Common myeloid progenitor, CD34-positive (primary cell): Measurements from ENCODE around the gene OR5B17. TPM values are rescaled to one million over a fixed set of nuclear protein-coding genes. Genes with fewer than 3 reads are reported as not detected.
"Not testable (repeated sequence)": the region's sequence is repeated elsewhere in the genome, so short reads cannot be mapped to it uniquely, and the experiment has no call there.

ENCODE experiments used
- CTCF ChIA-PET: fragments of 350-600 bp; sonication (Branson Sonifier 250); formaldehyde crosslinking; loops from one replicate; lab custom pipeline; 2021; ENCODE audit warnings: antibody characterized with exemption; lab: Charles Lee
- POLR2A ChIA-PET: fragments of 350-600 bp; sonication (Branson Sonifier 250); formaldehyde crosslinking; loops from one replicate; lab custom pipeline; 2021; ENCODE audit warnings: antibody characterized with exemption; lab: Charles Lee
- DNase-seq, 3 donors: peaks; one replicate each; pipeline versions ENCODE4 v3.0.0 to v3.0.0-alpha.2; 2013
- H3K27ac ChIP-seq, 2 experiments: 1 replicate in 1 of 2; 2 replicates in 1 of 2; pipeline ENCODE4 v1.7.0; 2013; ENCODE audit warnings: inconsistent platforms in 2 of 2, low read length in 2 of 2, mild to moderate bottlenecking in 2 of 2, low read depth in 1 of 2, moderate library complexity in 1 of 2; ENCODE audit not compliant: severe bottlenecking in 2 of 2, insufficient read depth in 1 of 2, poor library complexity in 1 of 2
- H3K27me3 ChIP-seq, 5 experiments: replicated peaks in 2 of 5; 1 replicate in 3 of 5; 2 replicates in 2 of 5; pipeline versions ENCODE4 v1.6.1 to v1.7.0; 2013; ENCODE audit warnings: low read length in 4 of 5, mild to moderate bottlenecking in 2 of 5, moderate library complexity in 2 of 5, inconsistent platforms in 1 of 5; ENCODE audit not compliant: insufficient read depth in 5 of 5, control insufficient read depth in 4 of 5
- H3K36me3 ChIP-seq, 4 experiments: 1 replicate in 2 of 4; 2 replicates in 2 of 4; pipeline versions ENCODE4 v1.6.1 to v1.7.0; 2013; ENCODE audit warnings: low read length in 3 of 4, control low read depth in 1 of 4, mild to moderate bottlenecking in 1 of 4; ENCODE audit not compliant: control insufficient read depth in 4 of 4, insufficient read depth in 4 of 4
- H3K4me1 ChIP-seq, 4 experiments: 1 replicate in 3 of 4; 2 replicates in 1 of 4; pipeline versions ENCODE4 v1.6.1 to v1.7.1; 2013; ENCODE audit warnings: low read length in 3 of 4, mild to moderate bottlenecking in 3 of 4, control low read depth in 1 of 4, inconsistent platforms in 1 of 4, moderate library complexity in 1 of 4; ENCODE audit not compliant: control insufficient read depth in 4 of 4, insufficient read depth in 4 of 4; ENCODE audit errors: control extremely low read depth in 1 of 4
- H3K4me3 ChIP-seq, 7 experiments: 1 replicate in 4 of 7; 2 replicates in 3 of 7; pipeline versions ENCODE4 v1.5.1 to v1.7.0; 2013; ENCODE audit warnings: mild to moderate bottlenecking in 7 of 7, low read length in 6 of 7, moderate library complexity in 6 of 7, inconsistent platforms in 2 of 7, low read depth in 2 of 7, control low read depth in 1 of 7; ENCODE audit not compliant: insufficient read depth in 4 of 7, control insufficient read depth in 1 of 7; ENCODE audit errors: extremely low read depth in 1 of 7
- H3K9me3 ChIP-seq, 5 experiments: 1 replicate in 4 of 5; 2 replicates in 1 of 5; pipeline versions ENCODE4 v1.6.1 to v1.7.1; 2013; ENCODE audit warnings: low read length in 4 of 5, mild to moderate bottlenecking in 2 of 5, inconsistent platforms in 1 of 5, low read depth in 1 of 5, moderate library complexity in 1 of 5; ENCODE audit not compliant: control insufficient read depth in 4 of 5, insufficient read depth in 2 of 5; ENCODE audit errors: control extremely low read depth in 1 of 5
- WGBS: methylation state at CpG from one replicate; pipeline ENCODE4 v1.1.5; 2013; ENCODE audit not compliant: insufficient coverage; 5-methylcytosine and 5-hydroxymethylcytosine counted together
- polyA plus RNA-seq: library from polyadenylated mRNA; unstranded; fragments of 120-200 nt; gene quantifications from one replicate; pipeline ENCODE4 v1.2.1, GENCODE V29; 2013

The OR5B17 gene
- not detected for polyA plus RNA-seq

DNA sequence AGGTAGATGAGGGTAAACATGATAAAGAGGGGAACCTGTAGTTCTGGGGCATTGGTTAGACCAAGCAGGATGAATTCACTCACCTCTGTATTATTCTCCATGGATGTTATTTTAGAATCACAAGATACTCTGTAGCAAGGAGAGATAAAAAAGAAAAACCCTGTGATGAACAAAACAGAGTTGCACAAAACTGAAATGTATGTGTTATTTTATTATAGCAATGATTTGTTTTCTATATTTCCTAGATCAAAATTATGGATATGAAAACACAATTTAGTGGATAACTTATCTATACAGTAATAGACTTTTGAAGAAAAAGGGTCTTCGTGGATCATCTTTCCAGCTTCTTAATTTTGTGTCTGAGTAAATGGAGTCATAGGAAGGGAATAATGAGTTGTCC is at the start of gene OR5B17:
Gene OR5B17 (minus strand): TSS at position 101 of the 400 bp plus-strand sequence. CDS start 0 bp downstream, at position 101.
- Histone ChIP-seq H3K4me1 (no peaks in the 10 kb centered on the region), H3K4me3 (no peak within 1 kb of the TSS), H3K9me3 (no peaks in the 10 kb centered on the region), H3K36me3 (no peaks in the 10 kb centered on the region), H3K27me3 (no peaks in the 10 kb centered on the region), H3K27ac (no peak within 1 kb of the TSS)
- ChIA-PET CTCF (no interaction called here), POLR2A (no interaction called here)
- WGBS = no CpG with 5 or more reads among the region's 1 CpG
- no peak for DNase-seq

DNA sequence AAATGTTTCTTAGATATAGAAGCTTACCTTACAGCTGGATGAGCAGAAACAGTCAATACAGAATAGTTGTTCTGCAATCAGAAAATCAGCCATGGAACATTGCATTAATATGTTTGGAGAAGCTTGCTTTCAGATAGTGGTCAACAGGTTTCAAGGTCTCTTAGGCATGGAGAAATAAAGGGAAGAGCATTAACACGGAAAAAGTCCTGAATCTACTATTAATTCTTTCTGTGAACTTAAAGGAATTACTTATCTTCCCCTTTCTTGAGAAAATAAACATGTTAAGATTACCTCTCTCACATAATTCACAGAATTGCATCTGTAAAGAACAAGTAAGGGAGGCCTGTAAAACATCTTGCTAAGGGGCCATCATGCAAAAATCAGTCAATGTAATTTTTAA is 47.9 kb upstream of the OR5B17 start, which contains the start of gene OR5B3:
Gene OR5B3 (minus strand): TSS at position 101 of the 400 bp plus-strand sequence. CDS start 3,465 bp downstream, outside the sequence.
- Histone ChIP-seq H3K27ac (no peak within 1 kb of the TSS), H3K9me3 (peaks cover 0 to 13% (median 3%) of the 10 kb centered on the region in 5 experiments), H3K36me3 (no peaks in the 10 kb centered on the region), H3K4me3 (no peak within 1 kb of the TSS), H3K4me1 (no peaks in the 10 kb centered on the region), H3K27me3 (no peaks in the 10 kb centered on the region)
- POLR2A ChIA-PET = no interaction called here
- no CpG with 5 or more reads among the region's 1 CpG for WGBS
- DNase-seq = no peak
- CTCF ChIA-PET = no interaction called here

DNA sequence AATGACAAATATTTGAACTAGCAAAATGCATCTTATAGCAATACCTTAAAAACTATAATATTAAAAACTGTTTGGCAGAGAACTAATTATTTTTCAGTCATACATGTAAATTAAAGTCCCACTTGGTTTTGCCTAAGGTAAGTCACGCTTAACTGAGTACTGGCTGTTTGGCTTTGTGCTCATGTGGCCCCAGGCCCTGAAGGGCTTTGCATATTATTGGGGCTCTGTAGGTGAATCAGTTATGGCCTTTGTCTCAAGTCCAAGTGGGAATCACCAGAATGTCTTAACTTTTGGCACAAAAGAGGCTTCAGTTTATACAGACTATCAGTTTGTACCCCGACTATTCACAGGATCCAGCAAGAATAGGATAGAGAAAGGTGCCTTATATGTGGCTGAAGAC is 40.8 kb upstream of the OR5B17 start:
- H3K4me3 ChIP-seq, CTCF ChIA-PET, H3K4me1 ChIP-seq, H3K9me3 ChIP-seq, POLR2A ChIA-PET, H3K27me3 ChIP-seq, DNase-seq, H3K36me3 ChIP-seq, H3K27ac ChIP-seq: not testable (repeated sequence)
- WGBS = no CpG with 5 or more reads among the region's 2 CpGs

DNA sequence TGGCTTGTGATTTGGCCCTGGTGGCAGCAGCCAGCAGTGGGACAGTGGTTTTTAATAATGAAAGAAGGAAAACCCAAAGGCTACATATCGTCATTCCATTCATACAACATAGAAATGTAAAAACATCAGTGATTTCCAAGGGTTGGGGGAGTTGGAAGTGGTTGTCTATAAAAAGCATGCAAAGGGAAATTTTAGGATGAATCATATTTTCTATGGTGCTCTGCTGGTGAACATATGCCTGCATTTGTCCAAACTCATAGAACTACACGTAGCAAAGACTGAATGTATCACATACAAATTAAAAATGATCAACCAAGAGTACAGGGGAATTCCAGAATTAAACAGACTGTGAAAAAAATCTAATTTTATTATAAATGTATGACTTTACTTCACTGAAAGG is 36.7 kb upstream of the OR5B17 start:
- no CpG with 5 or more reads among the region's 2 CpGs for WGBS
- ChIA-PET POLR2A (no interaction called here), CTCF (no interaction called here)
- no peak for DNase-seq
- peaks cover 0 to 4% (median 0%) of the 10 kb centered on the region in 5 experiments for H3K9me3 ChIP-seq
- H3K27me3 ChIP-seq = peaks cover 0 to 4% (median 0%) of the 10 kb centered on the region in 5 experiments
- H3K4me3 ChIP-seq = no peak overlapping the region
- H3K27ac ChIP-seq = no peak overlapping the region
- H3K36me3 ChIP-seq = no peaks in the 10 kb centered on the region
- H3K4me1 ChIP-seq = no peaks in the 10 kb centered on the region

DNA sequence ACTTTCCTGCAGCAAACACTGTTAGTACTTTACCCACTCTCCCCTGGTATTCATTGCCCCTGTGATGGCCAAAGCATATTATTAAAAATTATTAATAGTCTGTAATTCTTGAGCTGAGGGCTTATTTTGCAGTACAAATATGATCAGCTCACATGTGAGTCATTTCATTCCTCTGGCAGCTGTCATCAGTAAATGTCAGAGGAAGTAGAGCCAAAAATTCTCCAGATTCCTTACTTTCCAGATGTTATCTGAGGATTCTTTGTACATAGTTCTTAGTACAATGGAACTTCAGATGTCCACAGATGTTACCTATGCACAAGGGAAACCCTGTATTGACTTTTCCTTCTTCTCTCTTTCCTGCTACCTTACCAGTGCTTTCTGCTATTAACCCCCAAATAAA is 35.3 kb upstream of the OR5B17 start:
- CTCF ChIA-PET = no interaction called here
- POLR2A ChIA-PET = no interaction called here
- DNase-seq = no peak

DNA sequence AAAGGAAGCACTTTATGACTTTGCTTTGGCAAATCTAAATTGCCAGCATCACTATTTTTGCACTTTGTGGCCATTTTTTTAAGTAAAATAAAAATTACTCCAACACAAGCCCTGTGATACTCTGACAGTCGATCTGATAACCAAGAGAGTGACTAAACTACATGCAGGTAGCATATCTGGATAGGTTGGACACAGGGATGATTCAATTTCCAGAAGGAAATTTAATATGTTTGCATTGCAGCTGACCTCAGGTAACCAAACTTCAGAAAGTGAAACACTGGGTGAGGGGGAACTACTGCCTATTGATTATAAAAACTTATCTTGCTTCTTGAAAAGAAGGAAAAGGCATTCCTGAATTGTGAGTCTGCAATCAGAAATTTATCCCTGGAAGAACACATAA is 33.9 kb upstream of the OR5B17 start:
- Histone ChIP-seq H3K36me3 (no peaks in the 10 kb centered on the region), H3K27me3 (peaks cover 0 to 4% (median 0%) of the 10 kb centered on the region in 5 experiments), H3K9me3 (peaks cover 0 to 4% (median 0%) of the 10 kb centered on the region in 5 experiments), H3K4me1 (no peaks in the 10 kb centered on the region), H3K4me3 (no peak overlapping the region), H3K27ac (no peak overlapping the region)
- WGBS = 67% methylated on average over 1 of the region's 1 CpG
- no peak for DNase-seq
- ChIA-PET POLR2A (interaction anchor here (0.6 kb wide), 1 partner anchor 636 kb away, joined by 3 read pairs; no protein-coding TSS in a partner anchor), CTCF (no interaction called here)

More for the DNA sequence above, 35.3 kb upstream of the OR5B17 start:
- Histone ChIP-seq H3K36me3 (no peaks in the 10 kb centered on the region), H3K4me1 (no peaks in the 10 kb centered on the region), H3K27me3 (peaks cover 0 to 4% (median 0%) of the 10 kb centered on the region in 5 experiments), H3K27ac (no peak overlapping the region), H3K9me3 (peaks cover 0 to 4% (median 0%) of the 10 kb centered on the region in 5 experiments), H3K4me3 (no peak overlapping the region)

DNA sequence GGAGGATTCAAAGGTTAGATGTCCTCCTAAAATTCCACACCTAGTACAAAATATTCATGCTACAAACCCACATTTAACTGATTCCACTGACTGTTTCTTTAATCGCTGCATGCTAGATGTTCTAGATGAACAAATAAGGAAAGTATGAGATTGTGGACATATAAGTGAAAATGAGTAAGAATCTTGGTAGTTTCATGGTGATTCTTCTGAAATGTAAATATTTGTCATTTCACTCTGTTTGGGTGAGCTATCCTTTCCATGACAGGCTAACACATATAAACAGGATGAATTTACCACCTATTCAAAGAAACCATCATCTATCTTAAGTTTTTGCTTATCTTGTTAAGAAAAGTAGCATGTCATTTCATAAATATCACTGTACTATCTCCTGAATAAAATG is 33.0 kb upstream of the OR5B17 start:
- WGBS = no CpG with 5 or more reads among the region's 1 CpG
- Histone ChIP-seq H3K4me1 (no peaks in the 10 kb centered on the region), H3K36me3 (no peaks in the 10 kb centered on the region), H3K27me3 (peaks cover 0 to 4% (median 0%) of the 10 kb centered on the region in 5 experiments), H3K4me3 (no peak overlapping the region), H3K9me3 (peaks cover 0 to 4% (median 0%) of the 10 kb centered on the region in 5 experiments), H3K27ac (no peak overlapping the region)
- ChIA-PET CTCF (no interaction called here), POLR2A (no interaction called here)
- DNase-seq = no peak
